ENCODE results near the gene SHKBP1. TPM values are rescaled to one million over a fixed set of nuclear protein-coding genes. Genes with fewer than 3 reads are reported as not detected.

Gene SHKBP1
- total and polyA plus RNA-seq, 4 experiments from 2014 or later: 137 to 170 (median 161) TPM

- ChIA-PET CTCF (ENCODE audit: partially characterized antibody) (interaction anchor here (1.5 kb wide), 1 partner anchor 12 kb away, joined by 3 read pairs; no protein-coding TSS in a partner anchor), POLR2A (ENCODE audit: partially characterized antibody) (interaction anchor here (1.0 kb wide), 1 partner anchor 36 kb away, joined by 3 read pairs; no protein-coding TSS in a partner anchor)
- Histone ChIP-seq H3K27me3 (ENCODE audit: insufficient read depth, low read length) (no peaks in the 10 kb centered on the region), H3K9me3 (ENCODE audit: control insufficient read depth in 1 of 2, low read length in 2 of 2) (no peaks in the 10 kb centered on the region), H3K36me3 (ENCODE audit: insufficient read depth, low read length) (no peaks in the 10 kb centered on the region), H3K4me3 (ENCODE audit: low read length in 2 of 2) (no peak overlapping the region), H3K27ac (ENCODE audit: low read depth, low read length) (no peak overlapping the region), H3K4me1 (ENCODE audit: insufficient read depth, low read length) (peaks cover 14% of the 10 kb centered on the region)
- intact Hi-C loops (cut with micrococcal nuclease): no loop called here
- Mint-ChIP-seq H3K4me3 (peak overlapping the region in 3 of 8 donors; percentile 15 to 46 (median 34)), H3K4me1 (peaks cover 8 to 21% (median 16%) of the 10 kb centered on the region in 4 donors), H3K27ac (no peak overlapping the region), H3K36me3 (no peaks in the 10 kb centered on the region), H3K27me3 (peaks cover 13 to 14% of the 10 kb centered on the region in 2 donors), H3K9me3 (no peaks in the 10 kb centered on the region)
- no peak for DNase-seq
Observed at GRCh38 chr19:40567750-40568494, 8.8 kb upstream of the SHKBP1 start.

GRCh38 chr19:40570313-40571004 lies 6.2 kb upstream of the SHKBP1 start:
- H3K9me3 ChIP-seq (ENCODE audit: control insufficient read depth in 1 of 2, low read length in 2 of 2): no peaks in the 10 kb centered on the region
- Mint-ChIP-seq H3K4me1 (peaks cover 8 to 26% (median 16%) of the 10 kb centered on the region in 4 donors), H3K27me3 (peaks cover 5 to 7% of the 10 kb centered on the region in 2 donors), H3K9me3 (no peaks in the 10 kb centered on the region), H3K4me3 (peak overlapping the region; percentile 65 to 88 (median 82)), H3K27ac (peak overlapping the region; percentile 30 to 94 (median 91)), H3K36me3 (no peaks in the 10 kb centered on the region)
- H3K27me3 ChIP-seq (ENCODE audit: insufficient read depth, low read length): no peaks in the 10 kb centered on the region
- H3K27ac ChIP-seq (ENCODE audit: low read depth, low read length): no peak overlapping the region
- ChIA-PET POLR2A (ENCODE audit: partially characterized antibody) (interaction anchor here (0.6 to 3.3 kb wide), 9 partner anchors 9 to 1158 kb away, joined by 3 to 71 read pairs (median 4); partner anchors contain the start of genes C19orf47, LTBP4, PLD3 and PLEKHG2), CTCF (ENCODE audit: partially characterized antibody) (interaction anchor here (0.6 to 3.4 kb wide), 11 partner anchors 13 to 1313 kb away, joined by 3 to 17 read pairs (median 5); partner anchors contain the start of gene BLVRB)
- peak overlapping the region; percentile 17 to 61 for H3K4me3 ChIP-seq (ENCODE audit: low read length in 2 of 2)
- peaks cover 14% of the 10 kb centered on the region for H3K4me1 ChIP-seq (ENCODE audit: insufficient read depth, low read length)
- intact Hi-C loops (cut with micrococcal nuclease): loop anchor here (1.0 to 2.0 kb wide), 2 partner anchors 41 to 44 kb away; no protein-coding TSS in a partner anchor
- peak; percentile 95 to 98 (median 98) for DNase-seq
- H3K36me3 ChIP-seq (ENCODE audit: insufficient read depth, low read length): no peaks in the 10 kb centered on the region

GRCh38 chr19:40571005-40571318 lies 5.7 kb upstream of the SHKBP1 start:
- Mint-ChIP-seq H3K4me3 (peak overlapping the region; percentile 39 to 83 (median 71)), H3K27ac (peak overlapping the region; percentile 30 to 94 (median 90)), H3K4me1 (peaks cover 9 to 31% (median 18%) of the 10 kb centered on the region in 4 donors), H3K36me3 (no peaks in the 10 kb centered on the region), H3K9me3 (no peaks in the 10 kb centered on the region), H3K27me3 (peaks cover 5 to 7% of the 10 kb centered on the region in 2 donors)
- no peaks in the 10 kb centered on the region for H3K27me3 ChIP-seq (ENCODE audit: insufficient read depth, low read length)
- intact Hi-C loops (cut with micrococcal nuclease): loop anchor here (2.0 kb wide), 1 partner anchor 44 kb away; no protein-coding TSS in a partner anchor
- H3K4me3 ChIP-seq (ENCODE audit: low read length in 2 of 2): peak overlapping the region in 1 of 2 donors; percentile 13
- DNase-seq: no peak
- ChIA-PET CTCF (ENCODE audit: partially characterized antibody) (interaction anchor here (0.9 to 3.4 kb wide), 10 partner anchors 14 to 1313 kb away, joined by 3 to 17 read pairs (median 4); partner anchors contain the start of gene BLVRB), POLR2A (ENCODE audit: partially characterized antibody) (interaction anchor here (0.9 to 3.3 kb wide), 7 partner anchors 24 to 223 kb away, joined by 3 to 71 read pairs (median 4); partner anchors contain the start of genes C19orf47, LTBP4 and PLD3)
- H3K4me1 ChIP-seq (ENCODE audit: insufficient read depth, low read length): peaks cover 18% of the 10 kb centered on the region
- no peaks in the 10 kb centered on the region for H3K36me3 ChIP-seq (ENCODE audit: insufficient read depth, low read length)
- H3K9me3 ChIP-seq (ENCODE audit: control insufficient read depth in 1 of 2, low read length in 2 of 2): no peaks in the 10 kb centered on the region
- H3K27ac ChIP-seq (ENCODE audit: low read depth, low read length): no peak overlapping the region

- Histone ChIP-seq H3K27ac (ENCODE audit: low read depth, low read length) (no peak overlapping the region), H3K27me3 (ENCODE audit: insufficient read depth, low read length) (no peaks in the 10 kb centered on the region), H3K36me3 (ENCODE audit: insufficient read depth, low read length) (no peaks in the 10 kb centered on the region), H3K4me1 (ENCODE audit: insufficient read depth, low read length) (peaks cover 21% of the 10 kb centered on the region), H3K9me3 (ENCODE audit: control insufficient read depth in 1 of 2, low read length in 2 of 2) (no peaks in the 10 kb centered on the region), H3K4me3 (ENCODE audit: low read length in 2 of 2) (no peak overlapping the region)
- H3K9me3 Mint-ChIP-seq: no peaks in the 10 kb centered on the region
- intact Hi-C loops (cut with micrococcal nuclease): loop anchor here (2.0 kb wide), 1 partner anchor 43 kb away; no protein-coding TSS in a partner anchor
- CTCF ChIA-PET (ENCODE audit: partially characterized antibody): interaction anchor here (3.4 kb wide), 1 partner anchor 31 kb away, joined by 17 read pairs; no protein-coding TSS in a partner anchor
- H3K27ac Mint-ChIP-seq: peak overlapping the region in 5 of 7 donors; percentile 15 to 90 (median 55)
- H3K36me3 Mint-ChIP-seq: peaks cover 0 to 2% of the 10 kb centered on the region in 2 donors
- peaks cover 3 to 5% of the 10 kb centered on the region in 2 donors for H3K27me3 Mint-ChIP-seq
- DNase-seq: no peak
- no peak overlapping the region for H3K4me3 Mint-ChIP-seq
- POLR2A ChIA-PET (ENCODE audit: partially characterized antibody): interaction anchor here (1.3 to 3.3 kb wide), 3 partner anchors 30 to 169 kb away, joined by 4 to 71 read pairs (median 15); partner anchors contain the start of gene LTBP4
- H3K4me1 Mint-ChIP-seq: peaks cover 10 to 33% (median 20%) of the 10 kb centered on the region in 4 donors
Observed at GRCh38 chr19:40571831-40572495, 4.7 kb upstream of the SHKBP1 start.

- intact Hi-C loops (cut with micrococcal nuclease): no loop called here
- no peaks in the 10 kb centered on the region for H3K27me3 ChIP-seq (ENCODE audit: insufficient read depth, low read length)
- peak overlapping the region; percentile 49 to 75 (median 60) for H3K4me3 Mint-ChIP-seq
- H3K9me3 Mint-ChIP-seq: peaks cover 0 to 2% (median 0%) of the 10 kb centered on the region in 8 donors
- peaks cover 11 to 15% of the 10 kb centered on the region in 2 donors for H3K36me3 Mint-ChIP-seq
- POLR2A ChIA-PET (ENCODE audit: partially characterized antibody): interaction anchor here (0.6 to 1.4 kb wide), 6 partner anchors 18 to 973 kb away, joined by 3 to 5 read pairs (median 4); partner anchors contain the start of gene BLVRB
- H3K4me3 ChIP-seq (ENCODE audit: low read length in 2 of 2): no peak overlapping the region
- H3K27ac ChIP-seq (ENCODE audit: low read depth, low read length): peak overlapping the region; percentile 72
- no peaks in the 10 kb centered on the region for H3K27me3 Mint-ChIP-seq
- no peak for DNase-seq
- H3K36me3 ChIP-seq (ENCODE audit: insufficient read depth, low read length): peaks cover 13% of the 10 kb centered on the region
- H3K4me1 Mint-ChIP-seq: peaks cover 17 to 39% (median 27%) of the 10 kb centered on the region in 4 donors
- peak overlapping the region; percentile 15 to 82 (median 66) for H3K27ac Mint-ChIP-seq
- H3K9me3 ChIP-seq (ENCODE audit: control insufficient read depth in 1 of 2, low read length in 2 of 2): no peaks in the 10 kb centered on the region
- CTCF ChIA-PET (ENCODE audit: partially characterized antibody): interaction anchor here (0.7 to 2.3 kb wide), 2 partner anchors 27 to 59 kb away, joined by 3 to 9 read pairs; no protein-coding TSS in a partner anchor
- H3K4me1 ChIP-seq (ENCODE audit: insufficient read depth, low read length): peaks cover 29% of the 10 kb centered on the region
Observed at GRCh38 chr19:40575326-40575725, 1.3 kb upstream of the SHKBP1 start.

GRCh38 chr19:40576151-40576584 lies 505 bp upstream of the SHKBP1 start:
- Histone ChIP-seq H3K4me1 (ENCODE audit: insufficient read depth, low read length) (peaks cover 24% of the 10 kb centered on the region), H3K36me3 (ENCODE audit: insufficient read depth, low read length) (peaks cover 22% of the 10 kb centered on the region), H3K9me3 (ENCODE audit: control insufficient read depth in 1 of 2, low read length in 2 of 2) (no peaks in the 10 kb centered on the region), H3K4me3 (ENCODE audit: low read length in 2 of 2) (peak overlapping the region; percentile 73 to 74), H3K27ac (ENCODE audit: low read depth, low read length) (peak overlapping the region; percentile 72), H3K27me3 (ENCODE audit: insufficient read depth, low read length) (no peaks in the 10 kb centered on the region)
- H3K9me3 Mint-ChIP-seq: peaks cover 0 to 2% (median 0%) of the 10 kb centered on the region in 8 donors
- ChIA-PET CTCF (ENCODE audit: partially characterized antibody) (interaction anchor here (0.7 to 2.3 kb wide), 2 partner anchors 27 to 58 kb away, joined by 3 to 9 read pairs; no protein-coding TSS in a partner anchor), POLR2A (ENCODE audit: partially characterized antibody) (interaction anchor here (0.6 to 1.4 kb wide), 6 partner anchors 21 to 972 kb away, joined by 3 to 5 read pairs (median 4); partner anchors contain the start of gene BLVRB)
- peaks cover 17 to 23% of the 10 kb centered on the region in 2 donors for H3K36me3 Mint-ChIP-seq
- peak in 1 of 5 donors; percentile 63 for DNase-seq
- H3K27me3 Mint-ChIP-seq: no peaks in the 10 kb centered on the region
- intact Hi-C loops (cut with micrococcal nuclease): loop anchor here (1.0 kb wide), 3 partner anchors 29 to 111 kb away; partner anchors contain the start of gene BLVRB
- peak overlapping the region; percentile 87 to 94 (median 90) for H3K27ac Mint-ChIP-seq
- peak overlapping the region; percentile 83 to 94 (median 91) for H3K4me3 Mint-ChIP-seq
- peaks cover 12 to 31% (median 22%) of the 10 kb centered on the region in 4 donors for H3K4me1 Mint-ChIP-seq
